Astrocyte of the cerebellum (primary cell): Measurements from ENCODE around the gene TM9SF1.

Experiments
- DNase-seq: peaks from one replicate; pipeline ENCODE4 v3.0.0-alpha.2; 2011; ENCODE audit warnings: low read depth
- H3K4me3 ChIP-seq: 2 replicates; pipeline ENCODE4 v1.5.1; 2011; ENCODE audit warnings: mild to moderate bottlenecking, low read depth, low read length, moderate library complexity
- CTCF ChIP-seq: IDR thresholded peaks from 2 replicates; pipeline ENCODE4 v1.5.1; 2012; ENCODE audit warnings: low read length, low read depth, moderate library complexity, mild to moderate bottlenecking; ENCODE audit errors: missing control alignments
- in situ Hi-C: cut with HindIII; loops from 2 replicates; pipeline ENCODE4 v1.10.0; 2017; ENCODE audit warnings: low sequenced_read_pairs

Gene TM9SF1

GRCh38 chr14:24183014-24183481, 12.2 kb downstream of the TM9SF1 start:
- in situ Hi-C loops: no loop called here
- no peak for TF ChIP-seq CTCF
- no peak overlapping the region for H3K4me3 ChIP-seq
- DNase-seq: no peak

GRCh38 chr14:24182110-24182882, 12.9 kb downstream of the TM9SF1 start:
- no peak for TF ChIP-seq CTCF
- no peak overlapping the region for H3K4me3 ChIP-seq
- DNase-seq: no peak
- in situ Hi-C loops: no loop called here

- no peak for TF ChIP-seq CTCF
- DNase-seq: no peak
- no peak overlapping the region for H3K4me3 ChIP-seq
- in situ Hi-C loops: no loop called here
These were observed 13.7 kb downstream of the TM9SF1 start for GRCh38 chr14:24181371-24182077.

- peak; percentile 70 for DNase-seq
- no peak overlapping the region for H3K4me3 ChIP-seq
- in situ Hi-C loops: no loop called here
- TF ChIP-seq CTCF: no peak
These were observed 15.1 kb downstream of the TM9SF1 start for GRCh38 chr14:24179961-24180796.

- H3K4me3 ChIP-seq: no peak overlapping the region
- in situ Hi-C loops: no loop called here
- no peak for TF ChIP-seq CTCF
These were observed 15.8 kb downstream of the TM9SF1 start for GRCh38 chr14:24179294-24179960.

More at GRCh38 chr14:24179294-24179960, 15.8 kb downstream of the TM9SF1 start:
- no peak for DNase-seq
